ENCODE results near the gene EFCAB7.

GRCh38 chr1:63537940-63538339 lies 14.6 kb downstream of the EFCAB7 start:
- no peak for TF ChIP-seq MAX (CRISPR knock-in tag; IDR thresholded peaks at IDR 0.05)
- no peak for TF ChIP-seq CTCF (IDR thresholded peaks at IDR 0.05)
- TF ChIP-seq IRF2 (CRISPR knock-in tag; IDR thresholded peaks at IDR 0.05; ENCODE audit: borderline replicate concordance, low read depth) = no peak
- no peak for TF ChIP-seq ZNF512 (CRISPR knock-in tag; IDR thresholded peaks at IDR 0.05; ENCODE audit: borderline replicate concordance)
- no peak for TF ChIP-seq FOXJ3 (CRISPR knock-in tag; IDR thresholded peaks at IDR 0.05; ENCODE audit: borderline replicate concordance)
- TF ChIP-seq TCF7 (CRISPR knock-in tag; IDR thresholded peaks at IDR 0.05; ENCODE audit: low read depth) = no peak
- TF ChIP-seq ZNF416 (CRISPR knock-in tag; IDR thresholded peaks at IDR 0.05) = no peak
- no peak for TF ChIP-seq ZNF423 (CRISPR knock-in tag; IDR thresholded peaks at IDR 0.05)
- no peak for TF ChIP-seq ATF3 (CRISPR knock-in tag; conservative IDR thresholded peaks at IDR 0.05)
- TF ChIP-seq CREB1 (CRISPR knock-in tag; IDR thresholded peaks at IDR 0.05) = no peak
- no peak for TF ChIP-seq SMAD4 (CRISPR knock-in tag; IDR thresholded peaks at IDR 0.05)
- TF ChIP-seq NFE2L1 (CRISPR knock-in tag; IDR thresholded peaks at IDR 0.05) = no peak
- TF ChIP-seq NR1H2 (CRISPR knock-in tag; IDR thresholded peaks at IDR 0.05) = no peak
